DMS153 (cell line): Measurements from ENCODE around the gene NET1.
"Not testable (repeated sequence)": the region's sequence is repeated elsewhere in the genome, so short reads cannot be mapped to it uniquely, and the experiment has no call there.

Experiments used
- DNase-seq: peaks from one replicate; lab custom pipeline; 2025; lab: John Stamatoyannopoulos, UW

The NET1 gene, protein sequence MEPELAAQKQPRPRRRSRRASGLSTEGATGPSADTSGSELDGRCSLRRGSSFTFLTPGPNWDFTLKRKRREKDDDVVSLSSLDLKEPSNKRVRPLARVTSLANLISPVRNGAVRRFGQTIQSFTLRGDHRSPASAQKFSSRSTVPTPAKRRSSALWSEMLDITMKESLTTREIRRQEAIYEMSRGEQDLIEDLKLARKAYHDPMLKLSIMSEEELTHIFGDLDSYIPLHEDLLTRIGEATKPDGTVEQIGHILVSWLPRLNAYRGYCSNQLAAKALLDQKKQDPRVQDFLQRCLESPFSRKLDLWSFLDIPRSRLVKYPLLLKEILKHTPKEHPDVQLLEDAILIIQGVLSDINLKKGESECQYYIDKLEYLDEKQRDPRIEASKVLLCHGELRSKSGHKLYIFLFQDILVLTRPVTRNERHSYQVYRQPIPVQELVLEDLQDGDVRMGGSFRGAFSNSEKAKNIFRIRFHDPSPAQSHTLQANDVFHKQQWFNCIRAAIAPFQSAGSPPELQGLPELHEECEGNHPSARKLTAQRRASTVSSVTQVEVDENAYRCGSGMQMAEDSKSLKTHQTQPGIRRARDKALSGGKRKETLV

DNA sequence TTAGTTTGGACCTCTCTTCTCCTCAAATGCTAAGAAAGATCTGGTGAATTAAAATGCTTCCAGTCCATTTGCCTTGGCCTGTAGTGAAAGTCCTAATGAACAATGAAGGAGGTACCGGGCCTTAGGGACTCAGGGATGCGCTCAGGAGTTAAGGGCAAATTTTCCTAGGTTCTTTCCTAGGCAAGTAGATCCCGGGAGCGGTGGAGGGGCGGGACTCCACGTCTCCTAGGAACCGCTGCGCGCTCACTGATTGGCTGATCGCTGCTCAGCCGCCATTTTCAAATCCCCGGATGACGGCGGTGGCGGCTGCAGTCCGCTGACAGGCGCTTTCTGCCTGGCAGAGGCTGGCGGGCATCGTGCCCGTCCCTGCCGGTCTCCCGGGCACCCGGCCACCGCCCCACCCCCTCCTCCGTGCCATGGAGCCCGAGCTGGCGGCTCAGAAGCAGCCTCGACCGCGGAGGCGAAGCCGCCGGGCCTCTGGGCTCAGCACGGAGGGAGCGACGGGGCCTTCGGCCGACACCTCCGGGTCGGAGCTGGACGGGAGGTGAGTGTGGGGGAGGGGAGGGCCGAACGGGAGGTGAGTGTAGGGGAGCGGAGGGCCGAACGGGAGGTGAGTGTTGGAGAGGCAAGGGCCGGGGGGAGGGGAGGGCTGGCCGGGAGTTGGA is at the start of gene NET1:
NET1 (plus strand) TSS at position 281 of the 665 bp plus-strand sequence; CDS start at position 417, 136 bp downstream.
- peak; percentile 61 for DNase-seq

DNA sequence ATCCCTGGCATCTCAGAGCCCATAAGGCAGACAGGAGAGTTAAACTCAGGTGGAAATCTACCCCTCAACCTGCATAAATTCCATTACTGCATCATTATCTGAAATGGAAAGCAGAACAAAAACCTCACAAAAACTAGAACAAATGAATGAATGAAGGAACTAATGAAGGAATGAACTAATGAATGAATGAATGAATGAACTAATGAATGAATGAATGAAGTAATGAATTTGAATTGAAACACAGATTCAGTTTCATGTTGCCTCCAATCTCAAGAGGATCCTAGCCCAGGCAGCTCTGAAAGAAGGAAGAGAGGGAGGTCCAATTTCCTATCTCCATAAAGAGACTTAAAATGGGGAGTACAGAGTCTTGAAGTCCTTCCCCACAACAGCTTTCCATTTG is 49.5 kb upstream of the NET1 start:
- no peak for DNase-seq

DNA sequence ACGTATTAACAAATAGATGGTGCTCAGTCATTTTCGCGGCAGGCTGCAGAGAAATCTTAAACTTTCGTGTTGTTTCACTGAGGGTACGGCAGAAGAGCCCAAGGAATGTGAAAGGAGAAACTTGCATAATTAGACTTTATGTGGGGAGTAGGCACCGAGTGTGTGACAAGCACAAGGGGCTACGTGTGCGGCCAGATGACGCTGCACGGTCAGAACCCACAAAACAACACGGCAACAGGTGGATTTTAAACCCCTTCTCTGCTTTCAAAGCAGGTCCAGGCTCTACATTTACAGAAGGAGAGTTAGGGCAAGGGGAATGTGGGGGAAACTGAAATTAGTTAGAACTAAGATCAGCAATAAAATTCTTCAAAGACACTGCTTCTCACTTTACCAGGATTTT is 48.0 kb upstream of the NET1 start:
- DNase-seq = no peak

DNA sequence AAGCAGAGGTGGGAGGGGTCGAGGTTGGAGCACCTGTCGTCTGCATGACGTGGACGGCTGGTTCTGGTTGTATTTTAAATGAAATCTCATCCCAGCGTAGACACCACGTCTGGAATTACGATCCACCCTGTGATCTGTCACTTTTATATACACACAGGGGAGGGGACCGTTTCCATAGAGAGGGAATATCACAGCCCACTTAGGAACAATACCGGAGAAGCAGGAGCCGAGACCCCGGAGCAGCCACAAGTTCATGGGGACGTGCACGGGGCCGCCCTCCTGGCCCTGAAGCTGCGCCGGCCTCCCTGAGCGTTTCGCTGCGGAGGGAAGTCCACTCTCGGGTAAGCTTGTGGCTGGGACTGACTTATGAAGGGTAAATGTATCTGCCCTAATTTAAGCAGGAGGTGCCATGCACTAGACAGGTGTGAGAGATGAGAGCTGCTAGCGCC is 47.4 kb upstream of the NET1 start, which contains the start of gene UCN3:
UCN3 (plus strand) TSS at position 77 of the 449 bp plus-strand sequence. CDS start 8,755 bp downstream, outside the sequence.
- DNase-seq = peak; percentile 15

DNA sequence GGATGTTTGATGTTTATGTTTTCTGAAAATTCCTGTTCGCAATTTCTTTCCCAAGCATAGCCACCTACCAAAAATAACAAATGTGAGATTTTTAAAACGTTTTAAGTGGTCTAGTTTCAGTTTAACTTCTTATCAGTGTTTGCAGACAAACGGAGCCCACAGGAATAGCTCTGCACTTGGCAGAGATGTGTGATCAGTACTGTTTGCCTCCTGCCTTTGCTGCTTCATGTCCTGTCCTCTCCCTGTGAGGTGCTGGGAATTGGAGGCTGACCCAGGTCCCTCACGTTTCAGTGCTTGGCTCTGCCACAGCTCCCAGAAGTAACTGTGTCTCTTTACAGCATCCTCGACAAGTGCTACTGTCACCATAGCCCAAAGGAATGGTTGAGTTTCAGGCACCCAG is 46.4 kb upstream of the NET1 start:
- DNase-seq = no peak

DNA sequence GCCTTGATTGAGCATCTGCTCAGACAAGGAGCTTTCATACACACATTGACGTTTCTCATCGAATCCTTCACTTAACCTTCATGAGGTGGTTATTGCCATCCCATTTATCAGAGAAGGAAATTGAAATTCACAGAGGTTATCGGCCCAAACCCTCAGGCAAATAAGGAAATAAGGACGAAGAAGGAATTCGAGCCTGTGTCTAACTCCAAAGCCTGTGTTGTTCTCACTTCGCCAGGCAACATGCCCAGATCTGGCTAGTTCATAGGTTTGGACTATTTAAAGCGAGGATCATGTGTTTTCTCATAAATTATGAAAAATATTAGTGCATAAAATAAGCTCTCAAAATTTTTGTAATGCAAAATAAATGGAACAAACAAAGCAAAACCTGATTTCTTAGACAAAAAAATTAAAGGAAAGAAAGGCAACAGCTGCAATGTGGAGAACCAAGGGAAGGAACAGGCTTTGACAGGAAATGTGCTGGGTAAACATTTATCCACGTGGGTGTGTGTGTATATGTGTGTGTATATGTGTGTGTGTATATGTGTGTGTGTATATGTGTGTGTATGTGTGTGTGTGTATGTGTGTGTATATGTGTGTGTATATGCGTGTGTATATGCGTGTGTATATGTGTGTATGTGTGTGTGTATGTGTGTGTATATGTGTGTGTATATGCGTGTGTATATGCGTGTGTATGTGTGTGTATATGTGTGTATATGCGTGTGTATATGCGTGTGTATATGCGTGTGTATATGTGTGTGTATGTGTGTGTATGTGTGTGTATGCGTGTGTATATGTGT is 42.8 kb upstream of the NET1 start:
- DNase-seq = no peak

DNA sequence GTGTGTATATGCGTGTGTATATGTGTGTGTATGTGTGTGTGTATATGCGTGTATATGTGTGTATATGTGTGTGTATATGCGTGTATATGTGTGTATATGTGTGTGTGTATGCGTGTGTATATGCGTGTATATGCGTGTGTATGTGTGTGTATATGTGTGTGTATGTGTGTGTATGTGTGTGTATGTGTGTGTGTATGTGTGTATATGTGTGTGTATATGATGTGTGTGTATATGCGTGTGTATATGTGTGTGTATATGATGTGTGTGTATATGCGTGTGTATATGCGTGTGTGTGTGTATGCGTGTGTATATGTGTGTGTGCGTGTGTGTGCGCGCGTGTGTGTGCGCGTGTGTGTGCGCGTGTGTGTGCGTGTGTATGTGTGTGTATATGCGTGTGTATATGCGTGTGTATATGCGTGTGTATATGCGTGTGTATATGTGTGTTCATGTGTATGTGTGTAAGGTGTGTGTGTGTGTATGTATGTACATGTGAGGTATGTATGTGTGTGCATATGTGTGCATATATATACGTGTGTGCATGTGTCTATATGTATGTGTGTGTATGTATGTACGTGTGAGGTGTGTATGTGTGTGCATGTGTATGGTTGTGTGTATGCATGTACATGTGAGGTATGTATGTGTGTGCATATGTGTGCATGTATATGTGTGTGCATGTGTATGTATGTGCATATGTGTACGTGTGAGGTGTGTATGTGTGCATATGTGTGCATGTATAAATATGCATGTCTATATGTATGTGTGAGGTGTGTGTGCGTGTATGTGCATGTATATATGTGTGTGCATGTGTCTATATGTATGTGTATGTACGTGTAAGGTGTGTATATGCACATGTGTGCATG is 41.6 kb upstream of the NET1 start:
- no peak for DNase-seq

DNA sequence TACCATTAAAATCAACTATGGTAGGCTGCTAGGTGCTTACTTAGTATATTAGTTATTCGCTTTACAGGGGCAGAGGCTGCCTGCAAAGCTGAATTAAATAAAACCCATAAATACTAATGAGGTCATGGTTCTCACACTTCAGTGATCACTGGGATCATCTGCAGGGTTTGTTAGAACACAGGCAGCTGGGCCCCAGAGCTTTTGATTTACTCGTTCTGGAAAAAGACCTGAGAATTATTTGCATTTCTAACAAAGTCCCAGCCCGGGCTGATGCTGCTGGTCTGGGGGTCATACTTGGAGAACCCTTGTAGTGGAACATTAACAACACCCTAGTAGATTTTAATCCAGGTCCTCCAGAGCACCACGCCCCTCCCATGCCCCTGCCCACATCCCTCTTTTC is 39.0 kb upstream of the NET1 start:
- DNase-seq = no peak

DNA sequence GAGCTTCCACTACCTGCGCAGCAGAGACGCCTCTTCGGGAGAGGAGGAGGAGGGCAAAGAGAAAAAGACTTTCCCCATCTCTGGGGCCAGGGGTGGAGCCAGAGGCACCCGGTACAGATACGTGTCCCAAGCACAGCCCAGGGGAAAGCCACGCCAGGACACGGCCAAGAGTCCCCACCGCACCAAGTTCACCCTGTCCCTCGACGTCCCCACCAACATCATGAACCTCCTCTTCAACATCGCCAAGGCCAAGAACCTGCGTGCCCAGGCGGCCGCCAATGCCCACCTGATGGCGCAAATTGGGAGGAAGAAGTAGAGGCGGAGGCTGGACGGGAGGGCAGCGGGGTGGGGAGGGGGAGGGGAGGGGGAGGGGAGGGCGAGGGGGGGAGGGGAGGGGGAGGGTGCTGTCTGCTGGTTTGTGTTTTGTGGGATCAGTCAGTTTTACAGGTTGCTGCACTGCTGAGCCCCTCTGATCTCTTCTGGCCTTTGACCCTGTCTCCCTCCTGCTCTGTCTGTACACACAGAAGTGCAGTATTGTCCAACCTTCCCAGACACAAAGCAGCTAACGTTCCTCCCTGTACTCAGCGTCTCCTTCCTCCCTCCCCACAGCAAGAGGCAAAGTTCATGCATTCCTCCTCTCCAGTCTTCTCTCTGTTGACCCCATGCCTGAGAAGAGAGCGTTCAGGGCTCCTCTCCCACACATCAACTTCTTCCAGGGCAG is 38.3 kb upstream of the NET1 start:
- no peak for DNase-seq

DNA sequence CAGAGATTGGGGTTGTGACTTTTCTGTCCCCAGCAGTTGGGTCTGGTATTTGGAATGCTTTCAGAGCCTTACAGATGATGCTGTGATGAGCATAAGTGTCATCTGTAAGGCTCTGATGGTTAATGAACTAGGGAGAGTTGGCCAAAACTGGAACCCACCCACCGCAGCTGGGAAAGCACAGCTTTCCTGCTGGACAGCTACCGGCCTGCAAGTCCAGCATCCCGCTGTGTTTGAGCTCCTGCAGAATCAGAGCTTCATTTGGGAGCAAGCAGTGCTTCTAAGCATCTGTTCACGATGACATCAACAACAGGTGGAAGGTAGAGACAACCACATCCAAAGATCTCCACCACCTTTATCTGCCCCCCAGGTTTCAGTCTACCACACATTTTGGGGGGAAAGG is 35.9 kb upstream of the NET1 start:
- DNase-seq = no peak

DNA sequence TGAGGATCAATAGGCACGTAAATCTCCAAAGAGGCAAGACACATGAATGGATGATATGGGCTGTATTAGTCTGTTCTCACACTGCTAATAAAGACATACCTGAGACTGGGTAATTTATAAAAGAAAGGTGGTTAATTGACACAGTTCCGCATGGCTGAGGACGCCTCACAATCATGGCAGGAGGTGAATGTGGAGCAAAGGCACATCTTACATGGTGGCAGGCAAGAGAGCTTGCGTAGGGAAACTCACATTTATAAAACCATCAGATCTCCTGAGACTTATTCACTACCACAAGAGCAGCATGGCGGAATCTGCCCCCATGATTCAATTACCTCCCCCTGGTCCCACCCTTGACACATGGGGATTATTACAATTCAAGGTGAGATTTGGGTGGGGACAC is 33.2 kb upstream of the NET1 start:
- DNase-seq = not testable (repeated sequence)

DNA sequence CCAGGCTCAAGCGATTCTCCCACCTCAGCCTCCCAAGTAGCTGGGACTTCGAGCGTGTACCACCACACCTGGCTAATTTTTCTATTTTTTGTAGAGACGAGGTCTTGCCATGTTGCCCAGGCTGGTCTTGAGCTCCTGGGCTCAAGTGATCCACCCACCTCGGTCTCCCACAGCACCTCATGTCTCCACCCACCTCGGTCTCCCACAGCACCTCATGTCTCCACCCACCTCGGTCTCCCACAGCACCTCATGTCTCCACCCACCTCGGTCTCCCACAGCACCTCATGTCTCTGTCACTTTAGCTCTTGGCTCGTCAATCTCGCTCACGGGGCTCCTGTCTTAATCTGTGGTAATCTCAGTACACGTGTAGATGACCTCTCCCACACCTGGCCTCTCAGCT is 32.0 kb upstream of the NET1 start:
- DNase-seq = not testable (repeated sequence)

DNA sequence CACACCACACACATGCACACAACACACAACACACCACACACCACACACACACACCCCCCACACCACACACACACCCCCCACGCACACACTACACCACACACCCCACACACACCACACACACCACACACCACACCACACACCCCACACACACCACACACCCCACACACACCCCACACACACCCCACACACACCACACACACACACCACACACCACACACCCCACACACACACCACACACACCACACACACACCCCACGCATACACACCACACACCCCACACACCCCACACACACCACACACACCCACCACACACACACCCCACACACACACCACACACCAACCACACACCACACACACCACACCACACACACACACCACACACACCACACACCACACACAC is 31.2 kb upstream of the NET1 start:
- DNase-seq = no peak

DNA sequence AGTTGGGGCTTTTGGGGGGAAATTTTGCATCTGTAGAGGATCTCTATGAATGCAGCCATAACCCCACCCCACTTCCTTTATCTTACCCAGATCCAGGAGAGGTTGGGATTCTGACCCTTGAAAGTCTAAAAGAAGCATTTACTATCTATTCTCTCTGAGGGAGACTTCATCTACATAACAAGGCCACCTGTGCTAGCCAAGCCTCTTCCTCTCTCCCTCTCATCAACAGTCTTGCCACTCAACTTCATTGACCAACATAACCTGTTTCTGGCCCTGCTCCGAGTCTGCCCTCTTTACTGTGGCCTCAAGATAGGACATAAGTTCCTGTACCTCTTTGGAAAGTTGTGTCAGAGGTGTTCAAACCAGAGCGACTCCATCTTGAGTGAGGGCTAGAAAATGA is 27.1 kb upstream of the NET1 start:
- no peak for DNase-seq

DNA sequence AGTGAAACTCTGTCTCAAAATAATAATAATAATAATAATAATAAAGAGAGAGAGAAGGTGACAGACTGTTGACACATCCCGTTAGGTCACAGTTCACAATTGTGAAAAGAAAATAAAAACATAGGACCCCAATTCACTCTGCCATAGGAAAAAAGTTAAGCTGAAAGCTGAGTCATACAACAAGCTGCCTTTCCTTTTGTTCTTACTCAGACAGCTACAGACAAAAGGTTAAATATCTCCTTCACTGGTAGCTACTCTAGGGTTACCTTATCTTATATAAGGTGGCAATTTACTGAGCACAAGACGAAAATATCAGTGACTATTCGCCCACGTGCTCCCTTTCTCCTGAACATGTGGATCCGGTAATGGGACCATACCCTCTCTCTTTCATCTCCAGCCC is 25.2 kb upstream of the NET1 start:
- no peak for DNase-seq

DNA sequence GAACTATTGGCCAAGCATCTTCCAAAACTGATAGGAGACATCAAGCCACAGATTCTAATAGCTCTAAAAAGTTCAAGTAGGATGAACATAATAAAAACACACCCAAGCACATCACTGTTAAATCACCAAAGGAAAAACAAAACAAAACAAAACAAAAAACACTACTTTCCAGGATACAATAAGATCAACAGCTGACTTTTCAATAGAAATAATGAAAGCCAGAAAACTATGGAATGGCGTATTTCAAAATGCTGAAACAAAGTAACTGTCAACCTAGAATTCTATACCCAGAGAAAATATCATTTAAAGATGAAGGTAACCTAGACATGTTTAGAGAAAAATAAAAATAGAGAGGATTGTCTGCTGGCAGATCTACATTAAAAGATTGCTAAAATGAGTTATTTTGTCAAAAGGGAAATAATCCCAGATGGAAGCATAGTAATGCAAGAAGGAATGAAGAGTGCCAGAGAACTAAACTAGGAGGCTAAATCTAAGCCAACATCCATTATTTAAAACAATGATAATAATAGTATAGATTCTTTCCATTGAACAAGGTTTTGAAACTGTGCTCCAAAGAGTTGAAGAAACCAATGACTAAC is 21.7 kb upstream of the NET1 start:
- no peak for DNase-seq

DNA sequence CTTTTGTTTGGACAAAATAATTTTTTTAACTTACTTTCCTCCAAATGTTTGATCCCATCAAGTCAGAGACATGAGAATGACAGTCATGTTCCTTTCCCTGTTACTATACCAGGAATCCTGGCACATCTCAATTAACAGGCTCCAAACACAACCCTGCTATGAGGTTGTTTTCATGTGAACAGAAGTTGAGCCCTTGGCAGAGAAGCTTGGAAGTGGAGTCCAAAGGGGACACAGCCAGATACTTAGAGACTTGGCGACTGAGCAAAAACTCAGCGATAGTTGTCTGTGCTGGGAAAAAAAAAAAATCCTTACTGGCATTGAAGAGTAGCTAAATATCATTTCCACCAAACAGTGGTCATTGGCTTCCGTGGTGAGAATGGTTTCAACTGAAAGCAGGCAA is 20.6 kb upstream of the NET1 start:
- DNase-seq = no peak

DNA sequence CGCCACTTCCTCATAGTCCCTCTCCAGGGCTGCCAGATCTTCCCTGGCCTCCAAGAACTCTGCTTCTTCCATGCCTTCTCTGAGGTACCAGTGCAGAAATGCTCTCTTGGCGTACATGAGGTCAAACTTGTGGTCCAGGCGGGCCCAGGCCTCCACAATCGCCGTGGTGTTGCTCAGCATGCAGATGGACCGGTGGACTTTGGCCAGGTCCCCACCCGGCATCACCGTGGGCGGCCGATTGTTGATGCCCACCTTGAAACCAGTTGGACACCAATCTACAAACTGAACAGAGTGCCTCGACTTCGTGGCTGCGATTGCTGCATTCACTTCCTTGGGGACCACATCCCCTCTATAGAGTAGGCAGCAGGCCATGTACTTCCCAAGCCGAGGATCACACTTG is 18.8 kb upstream of the NET1 start:
- DNase-seq = no peak

DNA sequence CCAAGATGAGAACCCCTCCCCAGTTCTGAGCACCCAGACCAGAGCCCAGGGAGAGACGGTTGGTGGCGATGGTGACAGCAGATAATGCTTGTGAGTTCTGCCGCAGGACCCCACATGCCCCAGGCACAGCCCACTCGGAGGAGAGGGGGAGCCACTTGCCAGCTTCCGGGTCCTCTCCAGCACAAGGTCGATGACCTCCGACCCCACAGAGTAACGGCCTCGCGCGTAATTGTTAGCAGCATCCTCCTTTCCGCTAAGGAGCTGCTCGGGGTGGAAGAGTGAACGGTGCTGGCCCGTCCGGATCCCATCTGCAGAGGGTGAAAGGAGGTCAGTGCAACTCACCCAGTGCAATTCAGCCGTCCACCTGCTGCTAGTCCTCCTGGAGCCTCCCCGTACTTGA is 17.2 kb upstream of the NET1 start:
- no peak for DNase-seq
